Astrocyte (in vitro differentiated cells and primary cell): ENCODE measurements around the gene SFTA2.

Source experiments
- EZH2 ChIP-seq: IDR thresholded peaks from 2 replicates; pipeline ENCODE4 v1.6.1; 2012; ENCODE audit warnings: mild to moderate bottlenecking, low read length, inconsistent platforms; ENCODE audit not compliant: insufficient read depth
- TF ChIP-seq, protein P1 (sequence below): IDR thresholded peaks from 2 replicates; pipeline ENCODE4 v1.5.1; 2011; ENCODE audit warnings: low read depth, mild to moderate bottlenecking, inconsistent platforms, low read length, moderate library complexity; ENCODE audit not compliant: insufficient read depth

DNA sequence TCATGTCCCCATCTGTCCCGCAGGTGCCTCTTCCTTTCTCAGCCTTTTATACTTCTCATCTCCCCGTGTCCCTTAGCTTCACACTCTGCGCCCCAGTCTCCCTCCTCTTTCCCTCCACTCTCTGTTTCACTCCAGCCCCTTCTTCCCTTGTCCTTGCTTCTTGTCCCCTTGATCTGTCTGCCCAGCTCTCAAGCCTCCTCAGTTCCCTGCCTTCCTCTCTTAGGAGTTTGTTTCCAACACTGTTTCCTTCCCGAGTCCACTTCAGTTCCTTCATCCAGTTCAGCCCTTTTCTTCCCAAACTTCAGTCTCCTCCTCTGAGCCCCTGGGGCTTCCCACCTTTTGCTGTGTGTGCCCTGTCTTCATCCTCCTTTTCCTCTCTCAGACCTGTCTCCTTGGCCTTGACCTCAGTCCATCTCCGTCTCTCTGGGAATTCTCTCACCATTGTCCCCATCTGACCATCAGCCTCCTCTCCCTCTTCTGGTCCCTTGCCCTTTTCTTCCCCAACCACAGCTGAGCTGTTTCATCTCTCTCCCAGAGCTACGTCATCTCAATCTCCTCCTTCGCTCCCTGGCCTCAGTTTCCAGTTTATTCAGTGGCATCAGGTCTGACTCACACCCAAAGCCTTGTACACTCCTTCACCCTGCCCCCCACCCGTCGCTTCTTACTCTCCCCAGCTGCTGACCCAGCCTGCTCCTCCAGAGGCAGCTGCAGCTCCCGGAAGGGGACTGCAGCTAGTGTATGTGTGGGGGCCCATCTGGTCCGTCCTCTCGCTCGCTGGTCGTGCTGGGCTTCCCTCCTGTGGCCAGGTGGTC, 50.4 kb downstream of the SFTA2 start:
- TF ChIP-seq, protein P1, sequence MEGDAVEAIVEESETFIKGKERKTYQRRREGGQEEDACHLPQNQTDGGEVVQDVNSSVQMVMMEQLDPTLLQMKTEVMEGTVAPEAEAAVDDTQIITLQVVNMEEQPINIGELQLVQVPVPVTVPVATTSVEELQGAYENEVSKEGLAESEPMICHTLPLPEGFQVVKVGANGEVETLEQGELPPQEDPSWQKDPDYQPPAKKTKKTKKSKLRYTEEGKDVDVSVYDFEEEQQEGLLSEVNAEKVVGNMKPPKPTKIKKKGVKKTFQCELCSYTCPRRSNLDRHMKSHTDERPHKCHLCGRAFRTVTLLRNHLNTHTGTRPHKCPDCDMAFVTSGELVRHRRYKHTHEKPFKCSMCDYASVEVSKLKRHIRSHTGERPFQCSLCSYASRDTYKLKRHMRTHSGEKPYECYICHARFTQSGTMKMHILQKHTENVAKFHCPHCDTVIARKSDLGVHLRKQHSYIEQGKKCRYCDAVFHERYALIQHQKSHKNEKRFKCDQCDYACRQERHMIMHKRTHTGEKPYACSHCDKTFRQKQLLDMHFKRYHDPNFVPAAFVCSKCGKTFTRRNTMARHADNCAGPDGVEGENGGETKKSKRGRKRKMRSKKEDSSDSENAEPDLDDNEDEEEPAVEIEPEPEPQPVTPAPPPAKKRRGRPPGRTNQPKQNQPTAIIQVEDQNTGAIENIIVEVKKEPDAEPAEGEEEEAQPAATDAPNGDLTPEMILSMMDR: no peak
- TF ChIP-seq EZH2: no peak
